Panc1 (cell line): ENCODE data around the gene OIP5. TPM values are rescaled to one million over a fixed set of nuclear protein-coding genes. Genes with fewer than 3 reads are reported as not detected.
"Not testable (repeated sequence)": the region's sequence is repeated elsewhere in the genome, so short reads cannot be mapped to it uniquely, and the experiment has no call there.

Experiments
- ATAC-seq: fragments of 200-7000 bp; cut with Tn5 transposase; 2 replicates; pipeline ENCODE4 v1.9.1; 2020; ENCODE audit warnings: mild to moderate bottlenecking, moderate library complexity
- BruUV-seq: library from RNA; stranded (reverse); fragments of 400-500 nt; replicated peaks from 2 replicates; lab custom pipeline; 2021; lab: Mats Ljungman, UMichigan
- CTCF ChIA-PET: fragments of 300-600 bp; sonication (Branson Sonifier 250); formaldehyde crosslinking; loops from one replicate; lab custom pipeline; 2022; ENCODE audit warnings: antibody characterized with exemption; lab: Charles Lee
- POLR2A ChIA-PET: fragments of 300-600 bp; sonication (Branson Sonifier 250); formaldehyde crosslinking; loops from one replicate; lab custom pipeline; 2022; ENCODE audit warnings: antibody characterized with exemption; lab: Charles Lee
- DNase-seq: peaks from one replicate; pipeline ENCODE4 v3.0.0-alpha.2; 2010; ENCODE audit warnings: low read depth, low spot score
- H3K27ac ChIP-seq: 2 replicates; pipeline ENCODE4 v1.5.1; 2011; ENCODE audit warnings: mild to moderate bottlenecking, low read length, inconsistent platforms
- H3K27me3 ChIP-seq: fragments of 200-500 bp; sonication (Bioruptor generic); 2 replicates; pipeline ENCODE4 v1.6.0; 2014; ENCODE audit warnings: low read length, inconsistent platforms; ENCODE audit not compliant: control insufficient read depth, insufficient read depth
- H3K36me3 ChIP-seq: fragments of 200-500 bp; sonication (Bioruptor generic); 2 replicates; pipeline ENCODE4 v1.5.1; 2014; ENCODE audit warnings: inconsistent platforms, mild to moderate bottlenecking, low read length, moderate library complexity; ENCODE audit not compliant: control insufficient read depth, insufficient read depth
- H3K4me1 ChIP-seq: 2 replicates; pipeline ENCODE4 v1.5.1; 2011; ENCODE audit warnings: inconsistent platforms, mild to moderate bottlenecking, low read length, moderate library complexity; ENCODE audit not compliant: control insufficient read depth, insufficient read depth
- H3K4me3 ChIP-seq, 2 experiments: 2 replicates each; pipeline ENCODE4 v1.5.1; 2011 to 2012; ENCODE audit warnings: low read depth in 2 of 2, low read length in 2 of 2, mild to moderate bottlenecking in 2 of 2, inconsistent platforms in 1 of 2, moderate library complexity in 1 of 2
- H3K9me3 ChIP-seq: fragments of 200-500 bp; sonication (Bioruptor generic); 2 replicates; pipeline ENCODE4 v1.5.1; 2014; ENCODE audit warnings: low read depth, mild to moderate bottlenecking, inconsistent platforms, low read length, moderate library complexity; ENCODE audit not compliant: control insufficient read depth, insufficient read depth
- CTCF ChIP-seq: fragments of 450-650 bp; IDR thresholded peaks from 2 replicates; pipeline ENCODE4 v1.5.1; 2017; ENCODE audit warnings: mild to moderate bottlenecking
- POLR2AphosphoS5 ChIP-seq: IDR thresholded peaks from 2 replicates; pipeline ENCODE4 v1.6.1; 2012; ENCODE audit warnings: mild to moderate bottlenecking, low read depth, low read length, moderate library complexity
- SIN3A ChIP-seq: IDR thresholded peaks from 2 replicates; pipeline ENCODE4 v1.6.1; 2012; ENCODE audit warnings: low read depth, mild to moderate bottlenecking, low read length, moderate library complexity, borderline replicate concordance; ENCODE audit not compliant: insufficient read depth
- TCF7L2 ChIP-seq: IDR thresholded peaks from 2 replicates; pipeline ENCODE4 v1.6.1; 2011; ENCODE audit warnings: mild to moderate bottlenecking, low read depth, low read length, inconsistent platforms
- in situ Hi-C: cut with HindIII; loops from 2 replicates; pipeline ENCODE4 v1.10.0; 2016; ENCODE audit warnings: low sequenced_read_pairs, low pct_unique_long_range_greater_than_20kb
- intact Hi-C: fragments of 100-400 bp; cut with micrococcal nuclease; formaldehyde crosslinking; loops from one replicate; pipeline ENCODE4 v1.10.0; 2022; ENCODE audit not compliant: unreplicated experiment
- total RNA-seq: library from RNA; stranded (reverse); gene quantifications from one replicate; pipeline ENCODE4 v1.2.1, GENCODE V29; 2021; ENCODE audit not compliant: unreplicated experiment
- TF ChIP-seq, protein P1 (sequence below), 2 experiments: IDR thresholded peaks; 2 replicates each; pipeline ENCODE4 v1.6.1; 2011 to 2012; ENCODE audit warnings: low read depth in 2 of 2, control low read depth in 1 of 2, low read length in 1 of 2, mild to moderate bottlenecking in 1 of 2, moderate library complexity in 1 of 2; ENCODE audit not compliant: insufficient read depth in 1 of 2

The OIP5 gene
- total RNA-seq, 1 experiment from 2014 or later = 26.7 TPM

GRCh38 chr15:41263891-41264351 is 68.5 kb downstream of the OIP5 start:
- ChIA-PET CTCF (no interaction called here), POLR2A (no interaction called here)
- no peak overlapping the region for H3K27ac ChIP-seq
- ATAC-seq (no peak), DNase-seq (no peak)
- no peaks in the 10 kb centered on the region for H3K9me3 ChIP-seq
- BruUV-seq = no TSS peak
- intact Hi-C loops (no loop called here), in situ Hi-C loops (no loop called here)
- H3K4me3 ChIP-seq = no peak overlapping the region
- no peaks in the 10 kb centered on the region for H3K27me3 ChIP-seq
- H3K36me3 ChIP-seq = no peaks in the 10 kb centered on the region; the same call in 1 of the 2 replicates
- TF ChIP-seq TCF7L2 = no peak
- TF ChIP-seq SIN3A = no peak
- TF ChIP-seq, protein P1, sequence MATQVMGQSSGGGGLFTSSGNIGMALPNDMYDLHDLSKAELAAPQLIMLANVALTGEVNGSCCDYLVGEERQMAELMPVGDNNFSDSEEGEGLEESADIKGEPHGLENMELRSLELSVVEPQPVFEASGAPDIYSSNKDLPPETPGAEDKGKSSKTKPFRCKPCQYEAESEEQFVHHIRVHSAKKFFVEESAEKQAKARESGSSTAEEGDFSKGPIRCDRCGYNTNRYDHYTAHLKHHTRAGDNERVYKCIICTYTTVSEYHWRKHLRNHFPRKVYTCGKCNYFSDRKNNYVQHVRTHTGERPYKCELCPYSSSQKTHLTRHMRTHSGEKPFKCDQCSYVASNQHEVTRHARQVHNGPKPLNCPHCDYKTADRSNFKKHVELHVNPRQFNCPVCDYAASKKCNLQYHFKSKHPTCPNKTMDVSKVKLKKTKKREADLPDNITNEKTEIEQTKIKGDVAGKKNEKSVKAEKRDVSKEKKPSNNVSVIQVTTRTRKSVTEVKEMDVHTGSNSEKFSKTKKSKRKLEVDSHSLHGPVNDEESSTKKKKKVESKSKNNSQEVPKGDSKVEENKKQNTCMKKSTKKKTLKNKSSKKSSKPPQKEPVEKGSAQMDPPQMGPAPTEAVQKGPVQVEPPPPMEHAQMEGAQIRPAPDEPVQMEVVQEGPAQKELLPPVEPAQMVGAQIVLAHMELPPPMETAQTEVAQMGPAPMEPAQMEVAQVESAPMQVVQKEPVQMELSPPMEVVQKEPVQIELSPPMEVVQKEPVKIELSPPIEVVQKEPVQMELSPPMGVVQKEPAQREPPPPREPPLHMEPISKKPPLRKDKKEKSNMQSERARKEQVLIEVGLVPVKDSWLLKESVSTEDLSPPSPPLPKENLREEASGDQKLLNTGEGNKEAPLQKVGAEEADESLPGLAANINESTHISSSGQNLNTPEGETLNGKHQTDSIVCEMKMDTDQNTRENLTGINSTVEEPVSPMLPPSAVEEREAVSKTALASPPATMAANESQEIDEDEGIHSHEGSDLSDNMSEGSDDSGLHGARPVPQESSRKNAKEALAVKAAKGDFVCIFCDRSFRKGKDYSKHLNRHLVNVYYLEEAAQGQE (IDR thresholded peaks at IDR 0.05; ENCODE audit: insufficient read depth in 1 of 2, low read depth in 2 of 2, low read length in 1 of 2) = no peak
- TF ChIP-seq POLR2AphosphoS5 = no peak
- no peak for TF ChIP-seq CTCF
- H3K4me1 ChIP-seq = peaks cover 2% of the 10 kb centered on the region; the same call in 1 of the 2 replicates

DNA sequence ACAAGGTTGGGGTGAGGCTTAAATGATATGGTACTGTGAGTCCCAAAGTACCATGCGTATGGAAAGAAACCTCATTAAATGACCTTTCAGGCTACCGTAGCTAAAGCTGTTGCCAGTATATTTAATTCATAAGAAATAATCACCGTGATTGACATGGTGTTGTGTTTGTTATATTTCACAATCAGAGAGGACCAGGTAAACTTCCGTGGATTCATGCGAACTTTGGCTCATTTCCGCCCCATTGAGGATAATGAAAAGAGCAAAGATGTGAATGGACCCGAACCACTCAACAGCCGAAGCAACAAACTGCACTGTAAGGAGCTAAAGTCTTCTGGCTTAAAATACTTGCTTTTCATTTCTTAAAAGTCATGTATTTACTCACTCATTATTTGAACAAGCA is 69.8 kb downstream of the OIP5 start:
- CTCF ChIA-PET = no interaction called here
- Histone ChIP-seq H3K4me3 (no peak overlapping the region), H3K27ac (no peak overlapping the region), H3K27me3 (no peaks in the 10 kb centered on the region), H3K9me3 (no peaks in the 10 kb centered on the region), H3K36me3 (peaks cover 2% of the 10 kb centered on the region), H3K4me1 (peaks cover 4% of the 10 kb centered on the region; the same call in 1 of the 2 replicates)
- POLR2A ChIA-PET = no interaction called here
- intact Hi-C loops = no loop called here
- ATAC-seq = no peak
- BruUV-seq = no TSS peak
- TF ChIP-seq SIN3A (no peak), POLR2AphosphoS5 (no peak), CTCF (no peak), TCF7L2 (no peak)
- TF ChIP-seq, protein P1 (IDR thresholded peaks at IDR 0.05; ENCODE audit: insufficient read depth in 1 of 2, low read depth in 2 of 2, low read length in 1 of 2) = no peak
- DNase-seq = no peak
- in situ Hi-C loops = no loop called here

DNA sequence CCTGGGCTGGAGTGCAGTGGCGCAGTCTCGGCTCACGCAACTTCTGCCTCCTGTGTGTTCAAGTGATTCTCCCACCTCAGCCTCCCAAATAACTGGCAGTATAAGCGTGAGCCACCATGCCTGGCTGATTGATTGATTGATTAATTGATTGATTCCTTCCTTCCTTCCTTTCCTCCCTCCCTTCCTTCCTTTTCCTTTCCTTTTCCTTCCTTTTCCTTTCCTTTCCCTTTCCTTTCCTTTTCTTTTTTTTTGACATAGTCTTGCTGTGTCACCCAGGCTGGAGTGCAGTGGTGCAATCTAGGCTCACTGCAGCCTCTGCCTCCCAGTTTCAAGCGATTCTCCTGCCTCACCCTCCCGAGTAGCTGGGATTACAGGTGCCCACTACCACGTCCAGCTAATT is 71.5 kb downstream of the OIP5 start:
- H3K4me1 ChIP-seq, ATAC-seq, H3K27me3 ChIP-seq, BruUV-seq, H3K27ac ChIP-seq, intact Hi-C loops, in situ Hi-C loops, H3K36me3 ChIP-seq, DNase-seq, H3K4me3 ChIP-seq, POLR2A ChIA-PET, CTCF ChIA-PET, H3K9me3 ChIP-seq: not testable (repeated sequence)
